ACHN (cell line): ENCODE measurements around the gene HK1.

ENCODE experiments used
- DNase-seq: peaks from one replicate; pipeline ENCODE4 v3.0.0-alpha.2; 2015
- in situ Hi-C: cut with HindIII; loops from 2 replicates; pipeline ENCODE4 v1.10.0; 2017; ENCODE audit warnings: low sequenced_read_pairs, low pct_ligation_motif_present, low pct_unique_long_range_greater_than_20kb

HK1 gene

GRCh38 chr10:69358148-69358795 lies 80.0 kb downstream of the HK1 start:
- in situ Hi-C loops = no loop called here
- DNase-seq = no peak

GRCh38 chr10:69359148-69359547 lies 80.9 kb downstream of the HK1 start:
- in situ Hi-C loops = no loop called here
- DNase-seq = no peak

GRCh38 chr10:69359594-69359993 lies 81.3 kb downstream of the HK1 start:
- DNase-seq = no peak
- in situ Hi-C loops = no loop called here

- in situ Hi-C loops = no loop called here
- peak; percentile 87 for DNase-seq
Measured at GRCh38 chr10:69360485-69361302, 82.4 kb downstream of the HK1 start.

GRCh38 chr10:69361303-69361614 lies 83.0 kb downstream of the HK1 start:
- in situ Hi-C loops = no loop called here

GRCh38 chr10:69362471-69362954 lies 84.2 kb downstream of the HK1 start:
- in situ Hi-C loops = no loop called here
- DNase-seq = peak; percentile 49

More at GRCh38 chr10:69361303-69361614, 83.0 kb downstream of the HK1 start:
- no peak for DNase-seq

GRCh38 chr10:69363666-69364065 lies 85.4 kb downstream of the HK1 start:
- in situ Hi-C loops = no loop called here

GRCh38 chr10:69364232-69364940 lies 86.1 kb downstream of the HK1 start:
- in situ Hi-C loops = no loop called here
- DNase-seq = no peak

More at GRCh38 chr10:69363666-69364065, 85.4 kb downstream of the HK1 start:
- DNase-seq = no peak

GRCh38 chr10:69366738-69367137 lies 88.4 kb downstream of the HK1 start:
- in situ Hi-C loops = no loop called here
- DNase-seq = no peak

- no peak for DNase-seq
- in situ Hi-C loops = no loop called here
Measured at GRCh38 chr10:69367469-69367868, 89.2 kb downstream of the HK1 start.

- in situ Hi-C loops = no loop called here
- no peak for DNase-seq
Measured at GRCh38 chr10:69372126-69372980, 94.1 kb downstream of the HK1 start.

- in situ Hi-C loops = no loop called here
- DNase-seq = no peak
Measured at GRCh38 chr10:69374242-69374641, 95.9 kb downstream of the HK1 start.

GRCh38 chr10:69374931-69375306 lies 96.6 kb downstream of the HK1 start:
- in situ Hi-C loops = no loop called here
- no peak for DNase-seq

GRCh38 chr10:69375307-69376151 lies 97.2 kb downstream of the HK1 start:
- in situ Hi-C loops = no loop called here

GRCh38 chr10:69376662-69377061 lies 98.4 kb downstream of the HK1 start:
- in situ Hi-C loops = no loop called here
- no peak for DNase-seq

More at GRCh38 chr10:69375307-69376151, 97.2 kb downstream of the HK1 start:
- DNase-seq = no peak

GRCh38 chr10:69377191-69377590 lies 98.9 kb downstream of the HK1 start:
- in situ Hi-C loops = no loop called here
- DNase-seq = no peak

GRCh38 chr10:69377933-69378332 lies 99.6 kb downstream of the HK1 start:
- DNase-seq = no peak
- in situ Hi-C loops = no loop called here

GRCh38 chr10:69379800-69380199 lies 101.5 kb downstream of the HK1 start:
- DNase-seq = no peak
- in situ Hi-C loops = no loop called here
